ENCODE data around the gene WDR74.
A peak's percentile ranks its signal among the peaks of the same experiment; 100 is the strongest.
"Not testable (repeated sequence)": the region's sequence is repeated elsewhere in the genome, so short reads cannot be mapped to it uniquely, and the experiment has no call there.

The WDR74 gene

DNA sequence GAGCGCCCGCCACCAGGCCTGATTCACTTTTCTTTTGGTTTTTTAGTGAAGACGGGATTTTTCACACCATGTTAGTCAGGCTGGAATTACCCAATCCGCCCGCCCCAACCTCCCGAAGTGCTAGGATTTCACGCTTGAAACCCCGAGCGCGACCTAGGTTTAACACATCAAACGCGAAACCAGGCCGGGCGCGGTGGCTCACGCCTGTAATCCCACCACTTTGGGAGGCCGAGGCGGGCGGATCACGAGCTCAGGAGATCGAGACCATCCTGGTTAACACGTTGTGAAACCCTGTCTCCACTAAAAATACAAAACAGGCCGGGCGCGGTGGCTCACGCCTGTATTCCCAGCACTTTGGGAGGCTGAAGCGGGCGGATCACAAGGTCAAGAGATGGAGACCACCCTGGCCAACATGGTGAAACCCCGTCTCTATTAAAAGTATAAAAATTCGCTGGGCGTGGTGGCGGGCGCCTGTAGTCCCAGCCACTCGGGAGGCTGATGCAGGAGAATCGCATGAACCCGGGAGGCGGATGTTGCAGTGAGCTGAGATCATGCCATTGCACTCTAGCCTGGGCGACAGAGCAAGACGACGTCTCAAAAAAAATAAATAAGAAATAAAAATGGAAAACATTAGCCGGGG, 1.5 kb upstream of the WDR74 start:
- peak; percentile 85 for DNase-seq

- DNase-seq = no peak
Observed at GRCh38 chr11:62835336-62835735, 4.1 kb downstream of the WDR74 start.

DNA sequence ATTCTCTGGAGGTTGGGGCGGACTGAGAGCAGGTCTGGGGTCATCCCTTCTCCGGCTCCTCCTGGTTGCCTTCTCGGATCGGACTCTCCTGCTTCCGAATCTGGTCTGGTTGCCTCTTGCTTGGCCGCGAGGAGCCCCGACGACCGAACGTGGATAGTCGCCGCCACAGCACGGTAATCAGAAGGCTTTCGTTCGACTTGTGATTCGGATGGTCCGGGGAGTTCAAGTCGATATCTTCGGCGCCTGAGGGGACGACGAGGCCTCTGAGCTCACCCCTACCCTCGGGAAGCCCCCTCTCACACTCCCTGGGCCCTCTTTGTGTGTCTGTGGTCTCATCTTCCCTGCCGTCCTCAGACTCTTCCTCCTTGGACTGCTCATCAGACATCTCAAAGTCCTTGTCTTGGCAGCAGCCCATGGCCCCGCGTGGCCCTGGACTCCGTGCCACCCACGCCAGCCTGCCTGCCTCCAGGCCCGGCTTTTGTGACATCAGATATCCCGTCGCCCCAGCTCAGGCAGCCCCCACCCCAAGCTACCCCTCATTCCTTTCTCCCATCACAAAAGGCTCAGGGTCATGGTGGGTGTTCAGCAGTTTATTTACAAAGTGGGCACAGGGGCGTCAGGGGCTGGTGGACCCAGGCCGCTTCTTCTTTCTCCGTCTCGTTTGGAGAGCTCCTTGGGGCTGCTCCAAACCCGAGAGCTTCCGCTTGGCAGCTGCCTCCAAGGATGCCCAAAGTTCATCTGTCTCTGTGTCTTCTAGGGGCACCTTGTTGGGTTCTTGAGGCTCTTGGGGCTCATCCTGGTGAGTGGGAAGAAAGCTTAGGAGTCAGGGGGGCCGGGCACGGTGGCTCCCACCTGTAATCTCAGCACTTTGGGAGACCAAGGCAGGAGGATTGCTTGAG, 6.8 kb downstream of the WDR74 start, which contains the start of gene TEX54:
TSS of gene TEX54 (minus strand) at position 506 of the 899 bp plus-strand sequence.
- no peak for DNase-seq

- DNase-seq = peak; percentile 98
Observed at GRCh38 chr11:62831520-62832335, 7.7 kb downstream of the WDR74 start, which contains the start of gene STX5. Gene STX5 (minus strand): TSS chr11:62832051. CDS start chr11:62831243, 808 bp downstream.

DNA sequence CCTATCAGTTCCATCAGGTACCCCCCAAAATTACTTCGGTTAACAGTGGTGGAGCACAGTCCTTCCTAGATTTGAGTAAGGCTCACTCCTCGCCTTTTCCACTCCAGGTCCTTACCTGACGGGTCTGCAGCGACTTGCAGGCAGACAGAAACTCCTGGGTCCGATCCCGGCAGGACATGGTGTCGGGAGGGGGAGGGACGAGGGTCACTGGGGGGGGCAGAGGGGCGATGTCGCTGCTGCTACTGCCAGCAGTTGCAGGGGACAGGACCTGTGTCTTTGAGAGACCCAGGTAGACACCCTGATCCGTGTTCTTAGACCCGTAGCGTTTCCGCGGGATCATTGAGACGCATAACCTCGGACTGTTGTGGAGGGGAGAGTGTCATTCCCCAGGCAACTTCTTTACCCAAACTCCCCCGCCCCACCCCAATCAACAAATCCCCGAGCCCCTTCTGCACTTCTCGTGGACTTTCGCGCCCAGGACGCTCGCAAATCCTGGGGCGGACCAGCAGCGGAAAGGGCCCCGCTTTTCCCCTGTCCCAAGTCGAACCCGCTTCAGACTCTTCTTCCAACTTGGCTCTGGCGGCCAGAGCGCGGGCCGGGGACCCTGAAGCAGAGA, 8.4 kb downstream of the WDR74 start:
- DNase-seq = no peak

GRCh38 chr11:62828130-62828529, 11.3 kb downstream of the WDR74 start:
- not testable (repeated sequence) for DNase-seq

DNA sequence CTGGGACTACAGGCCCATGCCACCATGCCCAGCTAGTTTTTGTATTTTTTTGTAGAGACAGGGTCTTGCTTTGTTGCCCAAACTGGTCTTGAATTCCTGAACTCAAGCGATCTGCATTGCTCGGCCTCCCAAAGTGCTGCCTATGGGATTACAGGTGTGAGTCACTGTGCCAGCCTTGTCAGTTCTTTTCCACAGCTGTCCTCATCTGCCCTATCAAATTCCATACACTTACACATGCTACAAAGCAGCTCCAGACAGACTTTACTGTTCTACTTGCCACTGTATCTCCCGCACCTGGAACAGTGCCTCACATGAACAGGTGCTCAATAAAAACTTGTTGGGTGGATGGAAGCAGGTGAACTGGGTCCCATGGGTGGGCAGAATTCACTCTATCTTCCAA, 15.7 kb downstream of the WDR74 start:
- DNase-seq = no peak

DNA sequence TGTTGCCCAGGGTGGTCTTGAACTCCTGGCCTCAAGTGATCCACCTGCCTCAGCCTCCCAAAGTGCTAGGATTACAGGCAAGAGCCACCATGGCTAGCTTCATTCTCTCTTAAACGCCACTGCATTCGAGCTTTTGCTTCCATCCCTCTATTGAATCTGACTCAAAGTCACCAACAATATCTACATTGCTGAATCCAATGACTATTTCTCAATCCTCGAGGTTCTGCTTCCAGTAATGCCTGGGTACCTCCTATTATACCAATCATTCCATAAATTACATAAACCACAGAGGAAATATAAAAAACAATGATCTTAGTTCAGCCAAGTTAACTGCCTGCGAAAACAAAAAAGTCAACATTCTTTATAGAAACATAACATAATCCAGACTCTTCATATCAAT, 22.3 kb downstream of the WDR74 start:
- DNase-seq = no peak

DNA sequence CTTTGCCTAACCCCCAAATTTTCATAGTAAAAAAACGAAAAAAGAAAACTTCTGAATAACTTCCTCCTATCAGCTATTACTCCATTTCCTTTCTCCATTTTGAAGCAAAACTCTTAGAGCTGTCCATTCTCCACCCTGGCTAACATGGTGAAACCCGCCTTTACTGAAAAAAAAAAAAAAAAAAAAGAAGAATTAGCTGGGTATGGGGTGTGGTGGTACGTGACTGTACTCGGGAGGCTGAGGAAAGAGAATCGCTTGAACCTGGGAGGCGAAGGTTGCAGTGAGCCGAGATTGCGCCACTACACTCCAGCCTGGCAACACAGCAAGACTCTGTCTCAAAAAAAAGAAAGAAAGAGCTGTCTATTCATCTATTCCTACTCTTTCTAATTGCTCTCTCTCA, 22.8 kb downstream of the WDR74 start:
- no peak for DNase-seq

- DNase-seq = no peak
Observed at GRCh38 chr11:62811659-62812058, 27.7 kb downstream of the WDR74 start.

GRCh38 chr11:62810748-62811147, 28.6 kb downstream of the WDR74 start:
- DNase-seq = no peak

DNA sequence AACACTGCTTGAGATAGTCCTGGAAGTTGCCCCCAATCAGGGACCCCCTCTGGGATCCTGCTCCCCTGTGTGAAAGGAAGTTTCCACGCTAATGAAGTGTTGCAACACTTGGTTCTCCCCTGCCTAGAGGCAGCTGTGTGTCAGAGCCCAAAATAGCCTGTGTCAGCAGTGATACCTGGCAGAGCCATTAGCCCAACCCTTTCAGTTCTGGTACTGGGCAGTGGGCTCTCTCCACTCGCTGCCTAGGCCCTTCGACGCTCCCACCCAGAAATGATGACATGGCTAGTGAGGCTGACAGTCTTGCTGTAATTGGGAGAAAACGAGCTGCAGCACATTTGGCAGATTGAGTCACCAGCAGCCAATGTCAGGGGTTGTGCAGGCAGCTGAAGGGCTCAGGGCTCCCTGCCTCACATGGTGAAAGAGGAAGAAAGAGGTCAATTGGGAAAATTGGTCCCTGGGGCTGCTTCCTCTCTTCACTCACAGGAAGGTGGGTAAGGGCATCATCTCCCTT, 32.7 kb downstream of the WDR74 start:
- no peak for DNase-seq

DNA sequence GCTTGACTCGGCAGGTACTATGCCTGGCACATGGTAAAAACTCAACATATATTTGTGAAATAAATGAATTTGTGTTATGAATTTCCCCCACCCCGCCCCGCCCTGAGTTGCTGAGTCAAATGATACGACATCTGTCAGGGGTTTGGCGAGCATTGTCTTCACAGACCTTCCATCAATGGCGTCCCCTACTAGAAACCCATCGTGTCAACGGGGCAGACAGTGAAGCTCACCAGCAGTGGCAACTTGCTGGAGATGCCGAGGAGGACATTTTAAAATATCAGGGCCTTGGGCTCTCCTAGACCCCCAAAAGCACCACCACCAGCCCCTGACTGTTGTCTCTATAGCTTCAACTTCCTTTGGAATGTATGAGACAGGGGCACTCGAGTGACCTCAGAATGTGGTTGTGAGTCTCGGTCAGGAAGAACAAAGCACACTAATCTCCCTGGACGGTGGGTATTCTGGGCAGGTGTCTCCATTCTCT, 33.4 kb downstream of the WDR74 start:
- no peak for DNase-seq

DNA sequence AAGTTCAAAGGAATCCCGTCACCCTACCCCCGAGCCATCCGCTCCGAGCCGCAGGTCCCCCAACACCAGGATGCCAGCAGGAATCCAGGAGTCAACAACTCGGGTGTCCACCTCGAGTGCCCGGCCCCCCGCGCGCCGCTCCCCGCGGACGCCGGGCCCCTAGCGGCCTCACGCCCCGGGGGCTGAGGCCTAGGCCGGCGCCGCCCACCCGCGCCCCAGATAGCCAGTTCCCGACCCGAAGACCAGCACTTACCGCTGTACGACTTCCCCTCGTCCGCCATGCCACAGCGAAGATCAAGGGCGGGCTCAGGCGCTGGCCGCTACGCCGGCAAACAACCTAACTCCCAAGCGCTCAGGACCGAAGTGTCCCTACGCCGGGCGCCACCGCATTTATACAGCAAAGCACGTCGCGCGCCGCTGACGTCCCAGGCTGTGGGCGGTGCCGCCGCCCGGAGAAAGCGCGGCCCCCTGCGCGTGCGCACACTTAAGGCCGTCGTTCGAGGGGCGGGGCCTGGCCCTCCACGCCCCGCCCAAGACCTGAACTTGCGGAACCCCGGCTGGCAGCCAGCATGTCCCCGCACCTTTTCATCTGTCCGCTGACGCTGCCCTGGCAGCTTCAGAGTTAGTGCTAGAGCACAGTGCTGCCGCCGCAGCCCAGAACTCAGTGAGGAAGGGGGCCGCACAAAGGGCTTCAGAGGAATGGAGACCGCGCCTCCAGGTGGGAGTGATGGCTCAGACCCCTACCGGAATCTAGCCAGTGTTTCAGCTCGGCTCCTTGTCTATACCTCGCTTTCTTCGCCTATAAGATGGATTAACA, 34.1 kb downstream of the WDR74 start, which contains the start of gene NXF1:
TSS of gene NXF1 (minus strand) at position 365 of the 817 bp plus-strand sequence. CDS start at position 281, 84 bp downstream.
- DNase-seq = peak; percentile 92

DNA sequence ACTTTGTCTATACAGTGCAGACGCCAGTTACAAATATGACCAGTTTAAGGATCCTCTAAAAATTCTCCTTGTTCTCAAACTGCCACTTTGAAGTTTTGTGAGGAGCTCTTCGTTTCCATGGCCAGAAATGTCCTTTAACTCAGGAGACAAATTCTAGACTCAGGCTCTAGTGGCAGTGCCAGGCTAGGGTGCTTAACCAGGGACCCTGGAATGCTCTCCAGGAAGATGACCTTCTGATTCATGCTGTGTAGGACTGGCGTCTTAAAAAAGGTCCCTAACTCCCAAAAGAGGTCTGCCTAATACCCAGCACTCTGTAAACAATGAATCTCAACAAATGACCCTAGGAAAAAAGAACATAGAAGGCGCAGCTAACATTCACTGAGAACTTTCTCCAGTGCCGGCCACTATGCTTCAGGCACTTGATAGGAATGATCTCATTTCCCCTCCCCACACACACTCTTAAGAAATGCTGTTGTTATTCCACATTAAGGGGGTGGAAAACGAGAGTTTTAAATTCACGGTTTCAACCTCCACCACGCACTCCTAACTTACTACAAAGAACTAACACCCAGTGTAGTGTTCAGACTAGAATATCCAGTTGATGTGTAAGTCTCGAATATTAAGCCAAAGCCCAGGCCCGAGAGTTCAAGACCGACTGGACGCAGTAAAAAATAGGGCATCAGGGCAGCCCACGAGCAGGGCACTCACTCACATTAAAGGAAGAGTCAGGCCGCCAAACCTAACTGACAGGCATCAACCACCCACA, 34.9 kb downstream of the WDR74 start:
- DNase-seq = peak; percentile 19

DNA sequence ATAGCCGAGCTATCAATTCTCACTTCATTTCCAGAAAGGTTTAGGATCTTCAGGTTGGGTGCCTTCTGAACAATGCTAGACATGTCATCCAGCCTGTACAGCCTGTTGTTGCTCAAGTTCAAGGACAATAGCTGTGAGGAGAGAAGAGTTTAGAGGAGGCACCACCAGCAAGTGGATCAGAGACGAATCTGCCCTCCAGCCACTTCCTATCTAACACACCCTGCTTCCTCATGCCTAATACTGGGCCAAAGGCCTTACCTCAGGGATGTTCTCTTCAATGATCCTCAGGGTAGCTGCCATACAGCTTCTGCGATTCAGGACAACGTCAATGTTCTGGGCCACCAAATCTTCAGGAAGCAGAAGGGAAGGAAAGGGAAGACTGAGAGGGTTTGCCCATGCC, 38.3 kb downstream of the WDR74 start:
- no peak for DNase-seq

DNA sequence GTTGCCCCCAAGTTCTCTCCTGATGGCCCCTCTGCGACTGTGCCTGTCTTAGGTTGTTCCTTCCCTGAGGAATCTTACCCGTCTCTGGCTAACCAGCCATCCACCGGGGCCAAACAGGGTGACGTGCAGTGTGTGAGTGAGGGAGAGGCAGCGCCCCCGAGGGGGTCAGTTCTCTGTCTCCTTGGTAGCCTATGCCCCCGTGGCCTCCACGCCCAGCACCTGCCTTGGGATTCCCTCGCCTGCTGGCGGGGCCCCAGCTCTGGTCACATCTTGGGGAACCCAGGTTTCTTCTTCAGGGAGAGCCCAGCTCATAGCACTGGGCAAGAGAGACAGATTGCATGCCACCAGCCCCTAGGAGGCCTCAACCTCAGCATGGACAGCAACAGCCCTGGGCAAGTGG, 39.9 kb downstream of the WDR74 start:
- DNase-seq = no peak

- DNase-seq = no peak
Observed at GRCh38 chr11:62796281-62796680, 43.1 kb downstream of the WDR74 start.

DNA sequence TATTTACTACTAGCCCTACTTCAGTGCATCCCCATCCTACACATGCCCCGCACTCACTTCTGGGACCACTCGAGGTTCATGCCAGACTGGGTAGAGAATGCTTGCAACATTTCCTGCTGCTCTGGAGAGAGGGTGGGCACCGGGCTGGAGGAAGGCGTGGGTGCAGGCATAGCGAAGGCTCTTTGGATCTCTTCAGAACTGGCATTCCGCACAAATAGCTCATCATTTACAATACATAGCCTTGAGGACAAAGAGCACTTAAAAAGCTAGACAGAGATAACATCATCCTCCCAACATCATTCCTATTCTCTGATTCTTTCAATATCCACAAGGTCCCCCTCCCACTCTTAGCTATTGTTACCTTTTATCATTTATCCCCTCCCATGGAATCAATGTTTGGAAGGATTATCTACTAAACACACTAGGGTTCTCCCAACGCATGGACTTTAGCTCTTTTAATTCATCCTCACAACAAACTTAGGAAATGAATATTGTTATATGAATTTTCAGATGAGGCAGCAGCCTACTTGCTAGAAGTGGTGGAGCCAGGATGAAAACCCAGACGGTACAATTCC, 45.1 kb downstream of the WDR74 start:
- DNase-seq = no peak

DNA sequence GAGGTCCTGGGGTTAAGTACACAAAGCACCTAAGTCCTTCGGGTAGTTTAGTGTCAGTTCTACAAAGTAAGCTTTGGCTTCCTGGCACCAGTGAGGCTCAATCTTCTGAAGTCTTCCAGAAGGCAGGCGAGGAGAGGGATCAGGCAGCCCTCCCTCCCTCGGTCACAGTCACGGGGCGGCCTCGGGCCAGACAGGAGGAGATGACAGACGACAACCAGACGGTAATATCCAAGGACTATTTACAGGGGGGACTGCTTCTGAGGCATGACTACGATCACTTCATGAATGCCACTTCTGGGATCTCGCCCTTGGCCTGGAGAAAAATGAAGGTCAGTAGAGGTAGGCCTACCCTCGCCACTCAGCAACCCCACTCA, 47.2 kb downstream of the WDR74 start:
- no peak for DNase-seq
